COLO829 (cell line): ENCODE results near the gene CRELD2.

ENCODE experiments used
- DNase-seq: peaks from one replicate; pipeline ENCODE4 v3.0.0; 2012; ENCODE audit warnings: low spot score

CRELD2 gene

DNA sequence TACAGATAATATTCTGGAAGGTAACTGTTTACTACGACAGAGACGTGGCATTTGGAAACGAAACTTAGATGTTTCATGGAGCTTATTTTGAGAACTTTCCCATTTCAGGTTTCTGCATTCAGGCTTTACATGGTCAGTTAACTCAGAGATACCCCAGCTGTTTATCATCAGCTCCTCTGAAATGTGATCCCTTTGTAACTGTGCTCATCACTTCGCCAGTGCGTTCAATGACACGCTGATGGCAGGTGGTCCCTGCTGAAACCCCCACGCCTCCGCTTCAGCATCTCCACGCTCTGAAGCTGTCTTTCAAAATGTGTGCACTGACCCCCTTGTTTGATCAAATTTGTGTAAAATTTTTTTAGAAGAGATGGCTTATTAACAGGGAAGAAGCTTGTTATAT is 30.7 kb upstream of the CRELD2 start:
- no peak for DNase-seq

DNA sequence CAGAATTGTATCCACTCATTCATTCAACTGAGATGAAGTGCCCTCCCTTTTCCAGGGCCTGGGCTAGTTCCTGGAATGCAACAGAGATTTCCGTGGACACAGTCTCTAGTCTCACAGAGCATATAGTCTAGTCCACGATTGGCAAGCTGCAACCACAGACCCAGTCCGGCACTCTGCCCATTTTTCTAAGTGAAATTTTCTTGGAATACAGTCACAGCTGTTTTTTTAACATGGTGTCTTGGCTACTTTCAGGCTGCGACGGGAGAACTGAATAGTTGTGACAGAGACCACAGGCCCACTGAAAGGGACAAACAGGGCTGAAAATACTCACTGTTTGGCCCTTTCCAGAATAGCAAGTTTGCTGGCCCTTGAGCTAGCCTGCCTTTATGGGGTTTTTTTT is 29.4 kb upstream of the CRELD2 start:
- DNase-seq: no peak

DNA sequence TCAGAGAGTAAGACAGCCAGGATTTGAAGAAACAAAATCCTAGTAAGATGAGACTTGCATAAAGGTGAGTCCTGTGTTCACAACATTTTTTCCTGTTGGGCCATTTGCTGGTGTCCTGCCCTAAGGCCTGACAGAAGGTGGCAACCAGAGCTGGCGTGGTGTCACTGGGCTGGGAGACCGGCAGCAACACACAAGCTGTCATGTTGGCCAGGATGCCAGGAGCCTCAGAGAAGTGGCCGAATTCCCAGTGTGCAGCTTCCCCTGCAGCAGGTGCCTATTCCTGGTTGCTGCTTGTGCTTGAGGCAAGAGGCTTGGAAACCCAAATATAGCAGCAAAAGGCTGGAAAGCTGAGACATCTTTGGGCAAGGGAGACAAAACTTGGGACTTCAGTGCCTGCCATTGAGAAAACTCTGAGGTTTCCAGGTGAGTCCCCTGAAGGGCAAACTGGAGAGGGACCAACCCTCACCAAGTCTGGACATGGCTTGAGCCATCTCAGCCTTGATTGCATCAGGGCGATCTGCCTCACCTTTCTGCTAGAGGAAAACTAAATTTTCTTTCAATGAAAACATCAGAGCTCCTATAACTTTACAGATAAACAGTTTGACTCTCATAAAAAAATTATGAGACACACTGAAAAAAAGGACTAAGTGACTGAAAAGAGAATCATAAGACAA is 26.1 kb upstream of the CRELD2 start:
- DNase-seq: no peak

DNA sequence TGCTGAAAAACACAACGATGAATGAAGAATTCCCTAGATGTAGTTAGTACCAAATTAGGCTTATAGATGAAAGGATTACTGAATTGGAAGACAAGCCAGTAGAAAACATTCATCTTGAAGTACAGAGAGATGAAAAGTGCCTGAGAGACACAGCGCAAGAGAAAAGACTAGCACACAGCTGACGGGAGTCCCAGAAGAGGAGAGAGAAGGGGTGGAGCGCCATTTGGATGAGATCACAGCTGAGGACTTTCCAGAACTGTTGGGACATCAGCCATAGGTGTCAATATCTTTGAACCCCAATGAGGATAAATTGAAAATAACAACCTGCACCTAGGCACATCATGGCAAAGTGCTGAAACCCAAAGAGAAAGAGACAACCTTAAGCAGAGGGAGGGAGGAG is 25.4 kb upstream of the CRELD2 start:
- DNase-seq: no peak

DNA sequence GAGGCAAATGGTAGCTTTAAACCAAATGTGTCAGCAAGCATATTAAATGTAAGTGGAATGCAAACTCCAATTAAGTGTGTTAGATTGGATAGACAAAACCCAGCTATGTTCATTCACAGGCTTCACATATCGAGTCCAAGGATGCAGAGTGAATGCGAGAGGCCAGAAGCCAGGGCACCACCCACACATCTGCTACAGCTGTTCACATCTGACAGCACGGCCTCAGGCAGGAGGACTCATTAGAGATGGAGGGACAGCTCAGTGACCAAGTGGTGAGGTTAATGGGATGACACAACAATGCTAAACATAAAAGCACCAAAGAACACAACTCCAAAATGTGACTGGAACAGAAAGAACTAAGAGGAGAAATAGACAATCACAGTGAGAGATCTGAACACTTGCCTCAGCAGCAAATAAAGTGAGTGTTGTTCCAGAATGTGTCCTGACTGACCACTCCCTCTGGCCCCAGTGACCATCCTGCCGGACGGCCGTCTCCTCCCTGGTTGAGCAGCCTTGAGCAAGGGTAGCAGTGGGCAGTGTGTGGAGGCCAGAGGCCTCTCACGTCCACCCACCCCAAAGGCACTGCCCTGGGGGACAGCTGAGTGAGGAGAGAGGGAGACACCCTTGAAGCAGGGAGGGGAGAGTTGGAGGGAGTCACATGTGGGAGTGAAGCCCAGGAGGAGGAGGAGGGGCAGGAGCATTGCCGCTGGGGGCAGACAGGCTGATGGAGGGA is 23.9 kb upstream of the CRELD2 start:
- DNase-seq: peak; percentile 24

DNA sequence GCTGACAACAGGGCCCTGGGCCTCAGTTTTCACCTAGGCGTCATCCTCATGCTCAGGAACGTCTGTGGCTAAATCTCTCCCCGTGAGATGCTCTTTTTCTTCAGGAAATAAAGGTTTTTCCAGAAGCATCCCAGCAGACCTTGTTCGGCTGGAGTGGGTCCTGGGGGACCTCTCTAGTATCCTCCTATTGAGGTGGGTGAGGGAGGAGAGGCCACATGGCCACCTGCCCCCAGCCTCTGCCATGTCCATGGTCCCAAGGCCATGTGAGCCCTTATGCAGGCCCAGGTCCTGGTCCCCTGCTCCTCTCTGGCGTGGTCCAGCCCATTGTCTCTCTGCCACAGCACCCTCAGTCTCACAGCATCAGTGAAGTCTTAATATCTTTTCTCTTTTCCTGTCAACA is 22.2 kb upstream of the CRELD2 start:
- DNase-seq: no peak

DNA sequence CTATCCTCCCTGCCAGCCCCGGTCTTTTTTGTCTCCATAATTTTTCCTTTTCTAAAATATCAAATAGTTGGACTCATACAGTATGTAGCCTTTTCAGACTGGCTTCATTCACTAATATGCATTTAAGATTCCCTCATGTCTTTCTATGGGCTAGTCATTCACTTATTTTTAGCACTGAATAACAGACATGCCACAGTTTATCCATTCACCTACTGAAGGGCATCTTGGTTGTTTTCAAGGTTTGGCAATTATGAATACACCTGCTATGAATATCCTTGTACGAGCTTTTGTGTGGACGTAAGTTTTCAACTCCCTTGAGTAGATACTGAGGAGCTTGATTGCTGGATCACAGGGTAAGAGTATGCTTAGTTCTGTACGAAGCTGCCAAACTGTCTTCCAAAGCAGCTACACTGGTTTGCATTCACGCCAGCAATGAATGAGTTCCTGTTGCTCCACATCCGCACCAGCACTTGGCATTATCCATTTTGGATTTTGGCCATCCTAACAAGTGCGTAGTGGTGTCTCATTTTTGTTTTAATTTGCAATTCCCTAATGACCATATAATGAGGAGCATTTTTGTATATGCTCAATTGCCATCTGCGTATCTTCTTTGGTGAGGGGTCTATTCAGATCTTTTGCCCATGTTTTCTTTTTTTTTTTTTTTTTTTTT is 21.3 kb upstream of the CRELD2 start:
- DNase-seq: no peak

DNA sequence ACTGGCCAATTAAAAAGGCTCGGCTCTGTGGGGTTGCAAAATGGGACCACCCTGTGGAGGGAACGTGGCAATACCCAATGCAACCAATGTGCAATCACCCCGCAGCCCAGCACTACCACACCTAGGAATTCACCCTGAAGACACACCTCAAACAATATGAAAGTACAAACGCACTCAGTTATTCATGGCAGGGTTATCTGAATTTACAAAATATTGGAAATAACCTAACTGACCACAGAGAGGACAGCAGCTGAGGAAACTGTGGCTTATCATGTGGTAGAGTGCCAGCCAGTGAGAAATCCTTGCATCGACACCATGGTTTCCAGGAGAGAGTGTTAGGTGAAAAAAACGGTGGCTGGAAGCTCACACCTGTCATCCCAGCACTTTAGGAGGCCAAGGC is 18.9 kb upstream of the CRELD2 start:
- no peak for DNase-seq

DNA sequence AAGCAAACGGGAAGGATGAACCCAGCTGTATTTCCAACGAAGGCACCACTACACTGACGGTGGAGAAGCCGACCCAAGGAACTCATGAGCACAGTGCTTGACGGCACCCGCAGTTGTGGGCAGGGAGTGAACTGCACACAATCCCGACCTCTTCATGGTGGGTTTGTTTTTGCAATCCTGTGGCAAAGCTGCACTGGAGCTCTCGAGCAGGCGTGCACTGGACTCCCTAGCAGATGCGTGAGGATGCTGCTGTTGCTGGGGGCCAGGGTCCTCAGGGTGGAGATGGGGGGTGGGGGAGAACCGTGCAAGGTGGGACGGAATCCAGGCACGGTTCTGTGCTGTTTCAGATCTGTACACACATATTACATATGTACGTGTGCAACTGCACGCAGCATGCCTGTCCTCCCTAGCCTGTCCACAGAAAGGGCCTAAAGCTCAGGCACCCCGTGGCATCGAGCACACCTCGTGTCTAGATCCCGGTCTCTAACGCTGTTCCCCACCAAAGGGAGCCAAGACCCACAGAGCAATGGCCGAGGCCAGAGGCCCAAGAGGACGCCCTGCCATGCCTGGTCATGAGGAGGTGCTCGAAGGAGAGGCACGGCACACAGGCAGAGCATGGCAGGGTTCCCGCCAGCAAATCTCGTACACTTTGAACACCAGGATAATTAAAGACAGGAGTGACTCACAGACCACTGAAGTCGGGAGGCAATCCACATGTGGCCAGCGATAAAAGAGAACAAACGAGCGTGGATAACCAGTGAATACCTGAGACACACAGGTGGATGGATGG is 17.8 kb upstream of the CRELD2 start:
- DNase-seq: no peak

DNA sequence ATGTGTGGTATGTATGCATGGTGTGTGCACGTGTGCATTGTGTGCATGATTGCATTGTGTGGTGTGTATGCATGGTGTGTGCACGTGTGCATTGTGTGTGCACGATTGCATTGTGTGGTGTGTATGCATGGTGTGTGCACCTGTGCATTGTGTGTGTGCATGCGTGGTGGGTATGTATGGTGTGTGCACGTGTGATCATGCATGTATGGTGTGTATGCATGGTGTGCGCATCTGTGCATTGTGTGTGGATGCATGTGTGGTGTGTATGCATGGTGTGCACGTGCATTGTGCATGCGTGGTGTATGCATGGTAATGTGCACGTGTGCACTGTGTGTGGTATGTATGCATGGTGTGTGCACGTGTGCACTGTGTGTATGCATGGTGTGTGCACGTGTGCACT is 17.0 kb upstream of the CRELD2 start:
- DNase-seq: no peak

DNA sequence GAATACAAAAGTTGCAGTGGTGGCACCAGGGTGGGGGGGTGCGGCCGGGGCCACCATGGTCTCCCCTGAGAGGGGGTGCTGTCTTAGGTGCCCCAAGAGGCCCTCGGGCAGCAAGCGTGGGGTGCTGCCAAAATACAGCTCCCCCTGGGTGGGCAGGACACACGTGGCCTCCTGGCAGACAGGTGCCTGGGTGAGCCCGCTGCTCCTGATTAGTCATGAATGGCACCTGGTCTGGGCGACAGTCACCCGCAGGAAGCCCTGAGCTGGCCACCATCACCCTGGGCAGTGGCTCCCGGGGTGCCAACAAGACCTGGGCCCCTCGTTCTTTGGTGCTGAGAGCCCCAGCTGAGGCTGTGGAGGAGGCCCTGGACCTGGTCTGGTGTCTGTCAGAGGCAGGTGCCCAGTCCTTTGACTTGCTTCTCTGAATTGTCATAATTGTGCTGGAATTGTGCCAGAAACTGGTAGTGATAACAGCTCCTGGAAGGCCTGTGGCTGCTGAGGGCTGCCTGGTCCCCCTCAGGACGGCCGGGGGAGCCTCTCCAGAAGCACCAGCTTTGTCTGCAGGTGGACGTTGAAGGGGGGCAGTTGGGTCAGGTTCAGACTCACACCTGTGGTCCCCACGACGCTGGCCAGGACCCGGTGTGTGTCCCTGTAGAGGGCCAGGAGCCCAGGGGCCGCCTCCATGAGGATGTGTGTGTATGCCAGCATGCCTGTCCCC is 15.0 kb upstream of the CRELD2 start:
- no peak for DNase-seq

DNA sequence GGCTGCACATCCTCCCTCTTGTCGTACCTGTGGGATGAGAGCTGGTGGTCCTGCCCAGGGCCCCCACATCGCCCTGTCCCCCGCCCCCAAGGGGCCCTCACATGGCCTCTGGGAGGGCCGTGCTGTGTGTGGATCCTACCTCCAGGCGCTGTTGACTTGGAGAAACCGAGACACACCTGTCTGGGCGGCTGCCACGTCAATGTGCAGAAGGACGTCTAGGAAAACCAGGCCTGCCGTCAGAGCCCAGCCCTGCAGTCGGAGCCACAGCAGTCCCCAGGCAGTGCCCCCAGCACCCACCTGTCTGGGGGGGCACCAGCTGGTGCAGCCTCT is 14.4 kb upstream of the CRELD2 start:
- no peak for DNase-seq

DNA sequence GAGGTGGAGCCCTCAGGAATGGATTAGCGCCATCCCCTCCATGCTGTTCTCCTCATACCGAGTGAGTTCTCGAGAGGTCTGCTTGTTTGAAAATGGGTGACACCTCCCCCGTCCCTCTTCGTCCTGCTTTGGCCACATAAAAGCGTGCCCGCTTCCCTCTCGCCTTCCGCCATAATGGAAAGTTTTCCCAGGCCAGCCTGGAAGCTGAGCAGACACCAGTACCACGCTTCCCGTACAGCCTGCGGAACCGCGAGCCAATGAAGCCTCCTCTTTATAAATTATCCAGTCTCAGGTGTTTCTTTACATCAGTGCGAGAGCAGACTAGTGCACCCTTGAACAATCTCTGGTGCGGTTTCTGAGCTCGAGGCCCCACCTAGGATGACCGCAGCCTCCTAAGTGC is 13.0 kb upstream of the CRELD2 start:
- no peak for DNase-seq

DNA sequence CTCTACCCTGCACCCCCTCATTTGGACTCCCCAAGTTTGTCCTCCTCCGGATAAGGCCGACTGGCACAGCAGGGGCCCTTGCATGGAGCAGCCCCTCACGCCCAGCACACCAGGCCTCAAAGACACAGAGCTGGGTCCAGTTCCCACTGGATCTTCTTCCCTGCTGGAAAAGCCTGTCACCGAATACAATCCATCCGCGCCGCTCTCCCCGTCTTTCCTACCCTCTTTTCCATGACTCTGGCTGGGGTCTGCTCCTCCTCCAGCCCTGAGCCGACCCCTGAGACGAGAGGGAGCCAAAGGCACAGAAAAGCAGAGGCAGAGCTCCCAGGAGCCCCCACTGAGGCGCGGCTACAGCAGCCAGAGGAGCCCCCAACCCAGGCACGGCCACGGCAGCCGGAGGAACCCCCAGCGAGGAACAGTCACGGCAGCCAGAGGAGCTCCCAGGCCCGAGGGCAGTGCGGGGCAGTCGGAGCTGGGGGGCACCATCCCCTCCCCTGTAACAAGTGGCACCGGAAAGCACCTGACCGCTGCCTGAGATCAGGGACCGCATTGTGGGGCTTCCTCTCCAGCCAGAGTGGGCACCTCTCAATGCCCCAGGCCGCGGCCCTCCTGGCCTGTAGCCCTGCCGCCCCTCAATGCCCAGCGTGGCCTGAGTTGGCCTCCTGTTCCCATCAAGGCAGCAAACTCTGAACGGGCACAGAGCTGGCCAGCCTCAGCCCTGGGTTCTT is 12.2 kb upstream of the CRELD2 start:
- no peak for DNase-seq

DNA sequence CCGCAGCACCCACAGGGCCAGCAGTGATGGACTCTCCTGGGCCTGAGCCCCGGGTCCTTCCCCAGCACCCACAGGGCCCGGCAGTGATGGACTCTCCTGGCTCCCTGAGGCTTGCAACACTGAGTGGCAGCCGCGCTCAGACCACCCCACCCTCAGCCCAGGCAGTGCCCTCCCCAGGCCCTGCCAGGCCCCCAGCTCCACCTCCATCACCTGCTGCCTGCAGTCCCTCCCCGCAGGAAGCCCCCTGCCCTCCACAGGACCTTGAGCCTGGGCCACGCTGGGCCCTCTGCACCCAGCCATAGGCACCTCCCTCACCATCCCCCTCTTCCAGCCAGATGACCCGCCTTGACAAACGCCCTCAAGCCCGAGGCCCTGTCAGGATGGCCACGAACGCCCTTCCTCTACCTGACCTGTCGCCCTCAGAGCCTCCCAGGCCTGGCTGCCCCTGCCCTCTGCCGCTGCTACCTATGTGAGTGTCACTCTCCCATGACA is 11.6 kb upstream of the CRELD2 start:
- no peak for DNase-seq

DNA sequence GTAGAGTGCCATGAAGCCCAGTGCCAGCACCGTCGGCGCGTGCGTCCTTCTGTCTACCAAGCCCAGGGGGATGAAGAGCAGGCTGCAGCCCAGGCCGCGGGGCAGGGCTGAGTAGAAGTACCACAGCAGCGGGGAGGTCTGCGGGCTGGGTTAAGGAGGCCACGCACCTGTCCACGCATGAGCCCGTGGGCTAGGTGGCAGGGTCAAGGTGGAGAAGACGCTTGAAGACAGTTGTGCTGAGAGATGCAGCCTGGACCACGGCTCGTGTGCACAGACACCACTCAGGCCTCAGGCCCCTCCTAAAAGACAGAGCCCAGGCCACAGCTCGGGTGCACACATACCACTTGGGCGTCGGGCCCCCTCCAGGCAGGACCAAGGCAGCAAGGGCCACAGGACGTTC is 10.6 kb upstream of the CRELD2 start:
- DNase-seq: no peak

DNA sequence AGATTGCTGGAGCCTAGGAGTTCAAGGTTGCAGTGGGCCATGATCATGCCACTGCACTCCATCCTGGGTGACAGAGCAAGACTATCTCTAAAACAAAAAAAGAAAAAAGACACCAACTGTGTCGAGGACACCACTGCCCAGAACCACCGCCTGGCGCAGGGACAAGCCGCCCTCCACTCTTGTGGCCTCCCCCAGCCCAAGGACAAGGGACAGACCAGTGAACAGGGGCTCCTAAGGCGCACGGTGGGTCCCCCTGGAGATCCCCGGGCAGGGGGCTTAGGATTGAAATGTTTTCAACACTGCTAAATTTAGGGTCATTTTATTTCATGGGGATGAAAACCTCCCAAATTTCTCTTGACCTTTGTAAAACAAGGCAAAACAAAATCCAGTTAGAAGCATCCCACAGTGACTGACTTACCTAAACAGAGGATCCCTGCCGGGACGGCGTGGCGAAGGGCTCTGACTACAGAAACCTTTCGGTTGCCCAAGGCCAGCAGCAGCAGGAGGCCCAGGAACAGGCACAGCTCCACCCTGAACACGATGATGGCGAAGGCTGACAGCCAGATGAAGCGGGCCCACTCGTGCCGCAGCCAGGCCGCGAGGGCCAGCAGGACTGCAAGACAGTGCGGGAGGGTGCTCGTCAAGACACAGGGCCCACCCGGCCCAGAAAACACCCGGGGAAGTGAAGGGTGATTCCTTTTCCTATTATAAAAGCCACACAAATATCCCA is 8.8 kb upstream of the CRELD2 start:
- DNase-seq: no peak

DNA sequence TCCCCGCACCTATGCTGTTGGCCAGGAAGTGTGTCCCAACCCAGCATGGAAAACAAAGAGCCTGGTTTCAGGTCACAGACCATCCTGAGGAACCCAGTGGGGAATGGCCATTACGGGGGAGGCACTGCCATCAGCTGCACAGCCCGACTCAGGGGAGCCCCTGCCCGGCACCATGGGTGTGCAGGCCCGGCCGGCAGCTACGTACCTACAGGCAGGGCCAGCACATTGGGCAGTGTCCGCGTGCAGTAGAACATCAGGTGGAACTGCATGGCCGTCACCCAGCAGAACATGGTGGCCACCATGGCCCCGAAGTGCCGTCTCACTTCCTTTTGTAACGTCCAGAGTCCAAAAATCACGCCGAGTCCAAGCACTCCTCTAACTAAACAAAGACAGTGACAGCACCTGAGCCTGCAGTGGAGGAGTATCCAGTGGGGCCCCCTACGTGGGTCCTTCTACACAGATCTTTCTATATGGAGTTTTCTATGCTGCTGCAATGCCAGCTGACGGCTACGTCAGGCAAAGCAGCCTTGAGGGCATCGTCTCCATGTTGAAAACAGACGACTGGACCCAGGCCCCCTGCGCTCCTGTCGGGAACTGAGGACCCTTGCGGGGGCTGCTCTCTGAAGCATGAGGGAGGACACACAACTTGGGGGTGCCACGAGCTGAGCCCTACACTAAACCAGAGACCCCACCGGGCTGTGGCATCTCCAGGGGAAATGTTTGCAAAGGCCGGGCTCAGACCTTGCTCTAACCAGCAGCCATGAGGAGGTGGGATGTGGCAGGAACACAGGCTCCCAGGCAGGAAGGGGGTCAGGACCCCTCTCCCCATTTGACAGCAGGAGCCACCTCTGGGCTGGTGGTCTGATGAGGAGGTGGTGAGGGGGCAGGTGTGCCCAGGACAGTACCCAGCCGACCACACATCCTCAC is 7.9 kb upstream of the CRELD2 start:
- DNase-seq: no peak

DNA sequence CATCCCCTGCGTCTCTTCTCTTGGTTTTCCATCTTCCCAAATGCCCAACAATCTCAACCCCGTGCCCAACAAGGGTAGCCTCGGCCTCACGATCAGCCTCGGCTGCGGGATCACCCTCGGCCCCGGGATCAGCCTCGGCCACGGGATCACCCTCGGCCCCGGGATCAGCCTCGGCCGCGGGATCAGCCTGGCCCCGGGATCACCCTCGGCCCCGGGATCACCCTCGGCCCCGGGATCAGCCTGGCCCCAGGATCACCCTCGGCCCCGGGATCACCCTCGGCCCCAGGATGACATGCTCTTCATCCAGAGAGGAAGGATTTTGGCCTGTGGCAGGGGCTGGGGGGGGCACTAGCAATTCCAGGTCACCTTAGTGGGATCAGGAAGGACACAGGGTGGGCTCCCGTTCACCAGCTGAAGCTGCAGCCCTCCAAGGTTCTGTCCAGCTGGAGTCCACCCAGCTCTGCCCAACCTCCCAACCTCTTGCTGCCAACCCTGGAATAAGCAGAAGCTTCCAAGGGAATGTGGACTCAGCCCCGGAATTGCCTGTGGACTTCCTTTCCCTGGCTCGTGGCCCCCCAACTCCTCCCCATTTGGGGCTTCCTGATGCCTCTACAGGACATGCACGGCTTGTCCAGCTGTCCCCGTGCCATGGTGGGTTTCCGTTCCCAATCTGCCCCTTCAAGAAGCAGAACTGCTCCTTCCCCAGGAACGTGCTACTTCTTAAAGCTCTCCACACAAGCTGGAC is 6.4 kb upstream of the CRELD2 start:
- no peak for DNase-seq
